IPS-20b (cell line): ENCODE data around the gene TUG1.

ENCODE experiments used
- H3K27ac ChIP-seq: one replicate; pipeline ENCODE4 v1.5.1; 2013; ENCODE audit warnings: low read length
- H3K27me3 ChIP-seq: 2 replicates; pipeline ENCODE4 v1.6.1; 2013; ENCODE audit warnings: mild to moderate bottlenecking, low read length, inconsistent platforms; ENCODE audit not compliant: insufficient read depth
- H3K36me3 ChIP-seq: 2 replicates; pipeline ENCODE4 v1.6.1; 2013; ENCODE audit warnings: low read depth, mild to moderate bottlenecking, inconsistent platforms, low read length, moderate library complexity; ENCODE audit not compliant: insufficient read depth
- H3K4me1 ChIP-seq: 2 replicates; pipeline ENCODE4 v1.6.1; 2013; ENCODE audit warnings: mild to moderate bottlenecking, control low read depth, inconsistent platforms, low read length, moderate library complexity; ENCODE audit not compliant: insufficient read depth
- H3K4me3 ChIP-seq: 2 replicates; pipeline ENCODE4 v1.5.1; 2013; ENCODE audit warnings: mild to moderate bottlenecking, low read length, inconsistent platforms
- H3K9ac ChIP-seq: 2 replicates; pipeline ENCODE4 v1.6.1; 2013; ENCODE audit warnings: low read depth, mild to moderate bottlenecking, inconsistent platforms, low read length, moderate library complexity
- H3K9me3 ChIP-seq: 2 replicates; pipeline ENCODE4 v1.6.1; 2013; ENCODE audit warnings: mild to moderate bottlenecking, low read depth, low read length, inconsistent platforms; ENCODE audit not compliant: insufficient read depth

TUG1 gene

DNA sequence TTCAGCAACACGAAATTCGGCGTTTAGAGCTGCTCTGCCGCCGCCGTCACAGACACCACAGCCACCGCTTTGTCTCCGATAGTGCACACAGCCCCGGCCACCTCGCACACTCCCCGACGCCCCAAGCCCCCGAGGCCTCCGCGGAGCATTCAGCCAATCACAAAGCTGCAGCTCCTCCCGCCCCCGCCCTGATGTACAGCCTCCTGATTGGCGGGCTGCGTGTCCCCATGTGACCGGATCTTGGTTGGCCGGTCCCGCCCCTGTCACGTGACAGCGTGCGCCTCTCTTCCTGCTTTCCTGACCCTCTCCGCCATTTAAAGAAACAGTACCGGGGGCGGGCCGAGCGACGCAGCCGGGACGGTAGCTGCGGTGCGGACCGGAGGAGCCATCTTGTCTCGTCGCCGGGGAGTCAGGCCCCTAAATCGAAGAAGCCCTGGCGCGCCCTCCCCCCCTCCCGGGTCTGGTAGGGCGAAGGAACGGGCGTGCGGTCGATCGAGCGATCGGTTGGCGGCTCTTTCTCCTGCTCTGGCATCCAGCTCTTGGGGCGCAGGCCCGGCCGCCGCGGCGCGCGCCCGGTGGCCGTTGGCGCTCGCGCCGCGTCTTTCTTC, at the start of gene TUG1:
TSS of gene TUG1 (plus strand) at position 342 of the 608 bp plus-strand sequence.
- H3K9me3 ChIP-seq: peaks cover 31% of the 10 kb centered on the region
- H3K36me3 ChIP-seq: peaks cover 61% of the 10 kb centered on the region
- peaks cover 20% of the 10 kb centered on the region for H3K4me1 ChIP-seq
- H3K9ac ChIP-seq: peak within 1 kb of the TSS; percentile 82; the same call in 1 of the 2 replicates
- peak within 1 kb of the TSS; percentile 78 for H3K27ac ChIP-seq
- peak within 1 kb of the TSS; percentile 78 for H3K4me3 ChIP-seq
- no peaks in the 10 kb centered on the region for H3K27me3 ChIP-seq

DNA sequence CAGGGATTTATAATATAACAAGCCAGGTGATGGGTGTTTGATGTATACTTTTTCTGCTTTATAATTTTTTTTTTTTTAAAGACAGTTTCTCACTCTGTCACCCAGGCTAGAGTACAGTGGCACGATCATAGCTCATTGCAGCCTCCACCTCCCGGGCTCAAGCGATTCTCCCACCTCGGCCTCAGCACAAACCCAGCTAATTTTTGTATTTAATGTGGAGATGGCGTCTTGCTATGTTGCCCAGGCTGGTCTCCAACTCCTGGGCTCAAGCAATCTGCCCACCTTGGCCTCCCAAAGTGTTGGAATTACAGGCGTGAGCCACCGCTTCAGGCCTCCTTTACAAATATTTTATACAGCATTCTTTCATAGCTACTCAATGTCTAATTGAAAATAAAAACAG, 49.1 kb upstream of the TUG1 start:
- Histone ChIP-seq H3K9ac (no peak overlapping the region), H3K36me3 (peaks cover 11% of the 10 kb centered on the region), H3K9me3 (peaks cover 4% of the 10 kb centered on the region; the same call in 1 of the 2 replicates), H3K27ac (no peak overlapping the region), H3K4me1 (no peaks in the 10 kb centered on the region), H3K27me3 (no peaks in the 10 kb centered on the region), H3K4me3 (no peak overlapping the region)

DNA sequence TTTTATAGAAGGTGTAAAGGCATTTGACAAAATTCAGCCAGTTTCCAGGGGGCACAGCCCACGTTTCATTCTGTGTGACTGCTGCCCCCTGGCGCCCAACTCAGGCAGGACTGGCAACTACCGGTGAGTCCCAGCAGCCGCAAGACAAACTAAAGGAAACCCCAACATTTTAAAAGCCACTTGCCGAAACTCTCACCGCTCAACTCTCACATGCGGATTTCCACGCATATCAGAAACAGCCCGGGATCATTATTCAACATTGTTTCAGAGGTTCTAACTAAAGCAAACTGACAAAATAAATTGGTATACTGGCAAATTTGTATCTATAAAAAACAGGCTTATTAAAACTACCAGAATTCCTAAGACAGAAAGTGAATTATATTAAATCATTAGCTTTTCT, 48.7 kb upstream of the TUG1 start:
- peaks cover 4% of the 10 kb centered on the region; the same call in 1 of the 2 replicates for H3K9me3 ChIP-seq
- H3K27ac ChIP-seq: no peak overlapping the region
- H3K4me3 ChIP-seq: no peak overlapping the region
- no peaks in the 10 kb centered on the region for H3K4me1 ChIP-seq
- no peaks in the 10 kb centered on the region for H3K27me3 ChIP-seq
- H3K9ac ChIP-seq: no peak overlapping the region
- peaks cover 16% of the 10 kb centered on the region for H3K36me3 ChIP-seq

DNA sequence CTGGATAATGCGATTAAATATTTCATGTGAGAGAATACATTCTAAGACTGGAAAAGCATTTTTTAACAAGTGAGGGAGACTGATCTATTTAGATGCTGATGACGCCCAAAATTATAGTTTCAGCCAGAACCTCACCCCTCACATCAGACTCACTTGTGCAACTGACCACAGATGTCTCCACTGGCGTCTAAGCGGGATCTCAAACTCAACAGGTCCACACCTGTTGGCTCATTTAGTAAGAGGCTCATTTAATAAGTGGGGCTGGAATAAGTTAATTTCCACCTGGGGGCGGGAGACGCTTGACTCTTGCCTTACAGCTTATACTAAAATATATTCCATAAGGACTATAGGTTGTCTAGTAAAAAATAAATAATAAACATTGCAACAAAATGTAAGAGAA, 48.0 kb upstream of the TUG1 start:
- Histone ChIP-seq H3K4me3 (no peak overlapping the region), H3K9me3 (no peaks in the 10 kb centered on the region), H3K36me3 (peaks cover 23% of the 10 kb centered on the region), H3K9ac (no peak overlapping the region), H3K4me1 (no peaks in the 10 kb centered on the region), H3K27ac (no peak overlapping the region), H3K27me3 (no peaks in the 10 kb centered on the region)

DNA sequence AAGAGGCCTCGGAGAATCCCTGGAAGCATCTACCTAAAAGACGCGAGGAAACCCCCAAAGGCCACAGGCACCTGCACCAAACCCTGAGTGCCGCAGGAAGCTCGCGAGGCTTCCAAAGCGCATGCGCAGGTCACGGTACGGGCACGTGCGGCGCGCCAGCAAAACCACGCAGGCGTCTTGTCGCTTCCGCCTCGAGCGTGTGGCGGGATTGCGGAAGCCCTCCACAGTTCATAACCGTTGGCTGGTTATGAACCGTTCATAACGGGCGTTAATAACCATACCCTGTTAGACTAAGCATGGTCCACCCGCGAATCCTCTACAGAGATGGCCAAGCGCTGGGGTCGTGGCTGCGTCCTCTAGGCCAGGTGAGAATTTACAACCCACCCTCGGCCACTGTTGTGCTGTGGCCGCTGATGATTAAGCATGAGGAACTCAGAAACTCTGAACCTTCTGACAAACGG, 46.9 kb upstream of the TUG1 start:
- Histone ChIP-seq H3K27me3 (no peaks in the 10 kb centered on the region), H3K36me3 (peaks cover 33% of the 10 kb centered on the region), H3K4me3 (no peak overlapping the region), H3K4me1 (no peaks in the 10 kb centered on the region), H3K27ac (no peak overlapping the region), H3K9ac (no peak overlapping the region), H3K9me3 (no peaks in the 10 kb centered on the region)

DNA sequence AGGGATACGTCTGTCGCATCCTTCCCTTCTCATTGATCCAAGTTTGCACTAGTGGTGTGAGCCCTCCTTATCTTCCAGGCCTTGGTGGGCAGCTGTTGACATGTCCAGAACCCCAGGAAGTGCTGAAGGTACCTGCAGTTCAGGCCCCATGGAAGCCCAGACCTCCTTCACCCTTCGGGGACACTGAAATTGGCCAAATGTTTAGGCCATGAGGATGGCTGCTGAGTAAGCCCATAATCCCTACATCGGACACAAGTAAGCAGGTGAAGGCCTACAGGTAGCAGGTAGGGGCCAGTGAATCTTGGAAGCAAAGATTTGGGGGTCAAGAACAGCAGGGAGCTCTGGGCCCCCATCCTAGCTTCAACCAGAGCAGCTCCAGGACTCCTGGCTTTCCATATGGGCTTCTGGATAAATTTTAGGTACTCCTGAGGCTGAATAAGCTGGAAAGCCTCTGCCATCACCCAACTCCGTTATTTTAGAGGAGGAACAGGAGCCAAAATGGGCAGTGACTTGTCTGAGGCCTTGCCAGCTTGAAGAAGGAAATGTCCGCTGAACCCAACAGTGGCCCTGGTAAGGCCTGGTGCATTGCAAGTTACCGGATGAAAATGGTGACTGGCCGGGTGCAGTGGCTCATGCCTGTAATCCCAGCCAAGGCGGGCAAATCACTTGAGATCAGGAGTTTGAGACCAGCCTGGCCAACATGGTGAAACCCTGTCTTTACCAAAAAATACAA, 45.7 kb upstream of the TUG1 start:
- Histone ChIP-seq H3K4me3 (no peak overlapping the region), H3K9me3 (no peaks in the 10 kb centered on the region), H3K36me3 (peaks cover 45% of the 10 kb centered on the region)

DNA sequence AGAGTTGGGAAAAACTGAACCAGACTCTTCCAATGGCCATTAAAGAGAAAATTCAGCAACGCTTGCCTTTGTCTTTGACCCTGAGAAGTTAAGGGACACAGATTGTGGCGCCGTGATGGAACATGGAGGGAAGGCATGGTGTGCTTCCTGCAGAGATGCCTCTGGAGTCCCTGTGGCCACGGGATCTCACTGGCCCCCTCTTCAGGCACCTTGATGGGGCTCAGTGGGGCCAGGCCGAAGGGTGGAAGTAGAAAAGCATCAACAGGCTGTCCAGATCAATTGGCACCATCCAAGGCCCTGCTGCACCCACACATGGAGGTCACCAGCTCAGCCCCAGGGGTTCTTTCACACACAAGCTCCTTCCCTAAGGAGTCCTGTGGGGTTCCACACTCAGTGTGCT, 43.4 kb upstream of the TUG1 start:
- H3K9ac ChIP-seq: no peak overlapping the region
- peaks cover 67% of the 10 kb centered on the region for H3K36me3 ChIP-seq
- no peaks in the 10 kb centered on the region for H3K9me3 ChIP-seq
- no peak overlapping the region for H3K27ac ChIP-seq
- H3K27me3 ChIP-seq: no peaks in the 10 kb centered on the region
- H3K4me3 ChIP-seq: no peak overlapping the region
- no peaks in the 10 kb centered on the region for H3K4me1 ChIP-seq

More for the DNA sequence above, 45.7 kb upstream of the TUG1 start:
- H3K4me1 ChIP-seq: no peaks in the 10 kb centered on the region
- no peaks in the 10 kb centered on the region for H3K27me3 ChIP-seq
- no peak overlapping the region for H3K27ac ChIP-seq
- no peak overlapping the region for H3K9ac ChIP-seq

DNA sequence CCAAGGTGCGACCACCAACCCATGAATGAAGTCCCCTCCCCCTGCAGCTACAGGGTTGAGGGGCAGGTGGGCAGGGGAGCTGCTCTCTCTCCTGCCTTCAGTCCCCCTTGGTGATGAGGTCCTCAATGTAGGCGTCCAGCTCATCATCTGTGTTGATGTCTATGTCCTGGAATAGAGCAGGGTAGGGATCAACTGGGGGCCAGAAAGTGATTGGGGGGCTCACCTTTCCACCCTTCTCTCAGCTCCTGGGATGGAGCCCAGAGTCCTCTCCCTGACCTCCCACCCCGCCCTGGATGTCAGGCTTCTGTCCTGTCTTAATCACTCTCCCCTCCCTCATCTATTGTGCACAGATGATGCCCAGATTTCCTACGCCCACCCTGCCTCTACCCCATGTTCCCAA, 42.4 kb upstream of the TUG1 start:
- H3K4me1 ChIP-seq: no peaks in the 10 kb centered on the region
- H3K36me3 ChIP-seq: peaks cover 78% of the 10 kb centered on the region
- no peak overlapping the region for H3K9ac ChIP-seq
- H3K4me3 ChIP-seq: no peak overlapping the region
- no peaks in the 10 kb centered on the region for H3K9me3 ChIP-seq
- no peaks in the 10 kb centered on the region for H3K27me3 ChIP-seq
- H3K27ac ChIP-seq: no peak overlapping the region

DNA sequence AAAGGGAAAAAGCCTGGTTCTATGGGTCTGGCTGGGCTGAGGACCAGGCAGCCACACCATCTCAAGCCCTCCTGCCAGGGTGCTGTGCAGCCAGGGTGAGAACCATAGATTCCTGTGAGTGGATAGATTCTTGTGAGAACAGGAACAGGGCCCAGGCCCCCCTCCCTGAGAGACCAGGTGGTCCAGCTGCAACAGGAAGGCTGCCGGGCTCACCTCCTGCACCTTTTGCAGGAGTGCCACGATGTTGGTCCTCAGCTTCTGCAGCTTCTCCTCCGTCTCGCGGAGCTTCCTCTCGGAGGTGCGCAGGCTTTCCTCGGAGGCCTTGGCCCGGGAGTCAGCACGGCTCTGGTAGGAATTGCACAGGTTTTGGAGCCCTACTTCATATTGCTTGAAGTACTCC, 41.3 kb upstream of the TUG1 start:
- no peaks in the 10 kb centered on the region for H3K9me3 ChIP-seq
- peaks cover 89% of the 10 kb centered on the region for H3K36me3 ChIP-seq
- H3K4me3 ChIP-seq: no peak overlapping the region
- no peak overlapping the region for H3K9ac ChIP-seq
- no peaks in the 10 kb centered on the region for H3K27me3 ChIP-seq
- H3K4me1 ChIP-seq: no peaks in the 10 kb centered on the region
- no peak overlapping the region for H3K27ac ChIP-seq

DNA sequence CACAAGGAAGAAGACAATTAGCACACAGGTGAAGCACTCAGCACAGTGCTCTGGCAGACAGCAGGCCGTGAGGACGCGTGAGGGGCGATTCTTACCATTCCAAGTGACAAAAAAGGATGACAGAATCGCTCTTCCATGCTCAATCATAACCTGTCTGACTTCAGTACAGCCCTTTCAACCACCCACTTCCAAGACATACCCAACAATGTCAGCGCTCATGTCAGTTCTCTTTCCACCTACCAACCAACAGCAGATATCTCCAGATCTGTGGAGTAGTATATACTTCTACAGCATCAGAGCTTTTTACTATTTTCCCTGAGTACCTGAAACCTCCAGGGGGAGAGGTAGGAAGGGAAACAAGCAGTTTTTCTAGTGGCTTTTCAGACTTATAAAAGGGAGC, 40.7 kb upstream of the TUG1 start:
- Histone ChIP-seq H3K27ac (no peak overlapping the region), H3K9me3 (no peaks in the 10 kb centered on the region)

DNA sequence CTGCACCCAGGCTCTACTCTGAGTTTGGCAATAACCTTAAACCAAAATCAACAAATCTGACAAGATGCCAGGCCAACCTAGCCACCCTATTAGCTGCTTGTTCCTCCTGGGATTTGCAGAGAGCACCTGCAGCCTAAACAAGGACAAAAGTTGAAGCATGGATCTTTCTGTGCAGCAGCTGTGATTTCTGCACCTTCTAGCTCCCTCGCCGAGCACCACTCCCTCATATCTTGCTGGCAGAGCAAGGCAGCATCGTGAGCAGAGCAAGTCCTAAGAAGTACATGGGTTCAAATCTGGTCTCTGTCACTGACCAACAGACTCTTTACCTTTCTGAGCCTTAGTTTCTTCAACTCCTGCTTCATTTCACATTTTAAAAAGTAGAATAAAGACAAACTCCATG, 38.8 kb upstream of the TUG1 start:
- H3K4me1 ChIP-seq: no peaks in the 10 kb centered on the region
- peaks cover 99% of the 10 kb centered on the region for H3K36me3 ChIP-seq
- no peak overlapping the region for H3K9ac ChIP-seq
- no peaks in the 10 kb centered on the region for H3K9me3 ChIP-seq
- H3K4me3 ChIP-seq: no peak overlapping the region
- H3K27me3 ChIP-seq: no peaks in the 10 kb centered on the region
- no peak overlapping the region for H3K27ac ChIP-seq

More for the DNA sequence above, 40.7 kb upstream of the TUG1 start:
- Histone ChIP-seq H3K9ac (no peak overlapping the region), H3K27me3 (no peaks in the 10 kb centered on the region), H3K4me3 (no peak overlapping the region), H3K4me1 (no peaks in the 10 kb centered on the region), H3K36me3 (peaks cover 95% of the 10 kb centered on the region)
